HCT116 (cell line): Measurements from ENCODE around the gene LRP1B. TPM values are rescaled to one million over a fixed set of nuclear protein-coding genes. Genes with fewer than 3 reads are reported as not detected.

Source experiments
- ATAC-seq: fragments of 200-7000 bp; cut with Tn5 transposase; 2 replicates; pipeline ENCODE4 v1.9.1; 2020; ENCODE audit warnings: mild to moderate bottlenecking, moderate library complexity
- BruUV-seq: library from RNA; stranded (reverse); fragments of 400-500 nt; replicated peaks from 2 replicates; lab custom pipeline; 2021; lab: Mats Ljungman, UMichigan
- CTCF ChIA-PET: fragments of 300-600 bp; sonication (Branson Sonifier 250); formaldehyde crosslinking; loops from one replicate; lab custom pipeline; 2021; ENCODE audit warnings: antibody characterized with exemption; lab: Charles Lee
- POLR2A ChIA-PET: fragments of 300-600, 350-600 bp; sonication (Branson Sonifier 250); formaldehyde crosslinking; loops from one replicate; lab custom pipeline; 2021; ENCODE audit warnings: antibody characterized with exemption; lab: Charles Lee
- RAD21 ChIA-PET, 2 experiments: fragments of 300-600 bp; sonication (Branson Sonifier 250); formaldehyde crosslinking; loops; one replicate each; lab custom pipeline; 2023; ENCODE audit warnings: low total read pairs in 2 of 2; ENCODE audit not compliant: uncharacterized antibody in 2 of 2, unreplicated experiment in 2 of 2, low non-redundant PET in 1 of 2; lab: Charles Lee
- DNase-seq: peaks from one replicate; pipeline ENCODE4 v3.0.0-alpha.2; 2010; ENCODE audit warnings: low read depth, low spot score
- H2AFZ ChIP-seq: fragments of 200-600 bp; shearing (Covaris generic), sonication (generic); 2 replicates; pipeline ENCODE4 v1.6.1; 2017; ENCODE audit warnings: low read depth, mixed run types, mixed read lengths, antibody characterized with exemption, low read length; ENCODE audit not compliant: poor library complexity, severe bottlenecking
- H3K27ac ChIP-seq: 2 replicates; pipeline ENCODE4 v1.5.1; 2012; ENCODE audit warnings: low read depth, low read length
- H3K27me3 ChIP-seq: fragments of 200-600 bp; sonication (generic); 2 replicates; pipeline ENCODE4 v1.6.1; 2016; ENCODE audit warnings: mixed run types, low read length, mixed read lengths; ENCODE audit not compliant: insufficient read depth
- H3K36me3 ChIP-seq, 2 experiments: fragments of 200-500 bp in 1 of 2; fragments of 200-600 bp in 1 of 2; sonication (Bioruptor generic) in 1 of 2; sonication (generic) in 1 of 2; 2 replicates each; pipeline versions ENCODE4 v1.5.1 to v1.6.1; 2014 to 2016; ENCODE audit warnings: low read length in 2 of 2, inconsistent platforms in 1 of 2, mixed read lengths in 1 of 2, mixed run types in 1 of 2; ENCODE audit not compliant: insufficient read depth in 2 of 2, control insufficient read depth in 1 of 2
- H3K4me1 ChIP-seq, 2 experiments: fragments of 200-600 bp in 1 of 2; sonication (generic) in 1 of 2; 2 replicates each; pipeline versions ENCODE4 v1.5.1 to v1.6.1; 2012 to 2017; ENCODE audit warnings: low read length in 2 of 2, inconsistent platforms in 1 of 2, mild to moderate bottlenecking in 1 of 2, mixed read lengths in 1 of 2, mixed run types in 1 of 2, moderate library complexity in 1 of 2; ENCODE audit not compliant: insufficient read depth in 2 of 2, control insufficient read depth in 1 of 2
- H3K4me2 ChIP-seq: fragments of 200-600 bp; sonication (generic); 2 replicates; pipeline ENCODE4 v1.6.1; 2017; ENCODE audit warnings: mixed run types, low read length, mixed read lengths
- H3K4me3 ChIP-seq, 2 experiments: fragments of 200-600 bp in 1 of 2; sonication (generic) in 1 of 2; replicated peaks in 1 of 2; 2 replicates each; pipeline ENCODE4 v1.5.1; 2011 to 2016; ENCODE audit warnings: low read length in 2 of 2, control low read depth in 1 of 2, low read depth in 1 of 2, mild to moderate bottlenecking in 1 of 2, mixed read lengths in 1 of 2, mixed run types in 1 of 2
- H3K79me2 ChIP-seq: fragments of 200-600 bp; sonication (generic); 2 replicates; pipeline ENCODE4 v1.6.1; 2017; ENCODE audit warnings: mild to moderate bottlenecking, mixed run types, low read length, moderate library complexity, mixed read lengths; ENCODE audit not compliant: insufficient read depth
- H3K9ac ChIP-seq: fragments of 200-600 bp; sonication (generic); 2 replicates; pipeline ENCODE4 v1.6.1; 2016; ENCODE audit warnings: low read length, mixed read lengths
- H3K9me2 ChIP-seq: fragments of 200-600 bp; sonication (generic), shearing (Covaris generic); 2 replicates; pipeline ENCODE4 v1.6.1; 2017; ENCODE audit warnings: mixed run types, mild to moderate bottlenecking, moderate library complexity; ENCODE audit not compliant: insufficient read depth
- H3K9me3 ChIP-seq, 2 experiments: fragments of 200-500 bp in 1 of 2; fragments of 200-600 bp in 1 of 2; sonication (Bioruptor generic) in 1 of 2; sonication (generic) in 1 of 2; 2 replicates each; pipeline ENCODE4 v1.6.1; 2014 to 2017; ENCODE audit warnings: low read length in 2 of 2, mixed read lengths in 2 of 2, inconsistent platforms in 1 of 2, low read depth in 1 of 2, mild to moderate bottlenecking in 1 of 2, mixed run types in 1 of 2, moderate library complexity in 1 of 2; ENCODE audit not compliant: control insufficient read depth in 1 of 2, insufficient read depth in 1 of 2
- H4K20me1 ChIP-seq: fragments of 200-600 bp; sonication (generic), shearing (Covaris generic); 2 replicates; pipeline ENCODE4 v1.6.1; 2017; ENCODE audit warnings: mixed run types, mild to moderate bottlenecking, moderate library complexity; ENCODE audit not compliant: insufficient read depth
- ATF3 ChIP-seq: IDR thresholded peaks from 2 replicates; pipeline ENCODE4 v1.6.1; 2012
- CBX3 ChIP-seq: IDR thresholded peaks from 2 replicates; pipeline ENCODE4 v1.6.1; 2012; ENCODE audit warnings: low read depth
- CEBPB ChIP-seq: IDR thresholded peaks from 2 replicates; pipeline ENCODE4 v1.6.1; 2012; ENCODE audit warnings: low read depth
- CTCF ChIP-seq, 3 experiments: fragments of 200-600 bp in 1 of 3; sonication (generic) in 1 of 3; IDR thresholded peaks in 2 of 3; conservative IDR thresholded peaks in 1 of 3; 2 replicates each; pipeline ENCODE4 v1.5.1; 2012 to 2017; ENCODE audit warnings: low read depth in 2 of 3, low read length in 2 of 3, antibody characterized with exemption in 1 of 3, borderline replicate concordance in 1 of 3, control low read depth in 1 of 3, mild to moderate bottlenecking in 1 of 3, mixed read lengths in 1 of 3, mixed run types in 1 of 3, moderate library complexity in 1 of 3; ENCODE audit not compliant: insufficient read depth in 1 of 3
- EGR1 ChIP-seq: IDR thresholded peaks from 2 replicates; pipeline ENCODE4 v1.6.1; 2012; ENCODE audit warnings: low read depth
- ELF1 ChIP-seq: IDR thresholded peaks from 2 replicates; pipeline ENCODE4 v1.6.1; 2012; ENCODE audit warnings: low read depth, borderline replicate concordance
- EZH2 ChIP-seq: fragments of 200-600 bp; sonication (generic); IDR thresholded peaks from 2 replicates; pipeline ENCODE4 v1.6.1; 2017; ENCODE audit warnings: antibody characterized with exemption, mixed run types
- EZH2phosphoT487 ChIP-seq: fragments of 200-600 bp; IDR thresholded peaks from 2 replicates; pipeline ENCODE4 v1.6.1; 2018; ENCODE audit warnings: antibody characterized with exemption, borderline replicate concordance
- FOSL1 ChIP-seq: IDR thresholded peaks from 2 replicates; pipeline ENCODE4 v1.6.1; 2012; ENCODE audit warnings: low read depth
- JUND ChIP-seq: IDR thresholded peaks from 2 replicates; pipeline ENCODE4 v1.6.1; 2012
- POLR2A ChIP-seq: IDR thresholded peaks from 2 replicates; pipeline ENCODE4 v1.7.0; 2011; ENCODE audit warnings: borderline replicate concordance; ENCODE audit not compliant: insufficient read depth, insufficient read length; ENCODE audit errors: extremely low read depth
- POLR2AphosphoS5 ChIP-seq: IDR thresholded peaks from 2 replicates; pipeline ENCODE4 v1.6.1; 2011; ENCODE audit warnings: mild to moderate bottlenecking, low read depth, low read length, moderate library complexity
- RAD21 ChIP-seq: IDR thresholded peaks from 2 replicates; pipeline ENCODE4 v1.6.1; 2012; ENCODE audit warnings: low read depth, mild to moderate bottlenecking
- REST ChIP-seq: IDR thresholded peaks from 2 replicates; pipeline ENCODE4 v1.6.1; 2012; ENCODE audit warnings: low read depth
- SP1 ChIP-seq: IDR thresholded peaks from 2 replicates; pipeline ENCODE4 v1.6.1; 2012; ENCODE audit warnings: low read depth
- ZFX ChIP-seq: fragments of 450-650 bp; IDR thresholded peaks from 2 replicates; pipeline ENCODE4 v1.6.1; 2017
- ZNF274 ChIP-seq: fragments of 200-500 bp; sonication (Bioruptor generic); IDR thresholded peaks from 2 replicates; pipeline ENCODE4 v1.6.1; 2014; ENCODE audit warnings: mild to moderate bottlenecking, low read depth, low read length, inconsistent platforms
- intact Hi-C: fragments of 100-400 bp; cut with micrococcal nuclease; formaldehyde crosslinking; loops from 2 replicates; pipeline ENCODE4 v1.10.0; 2022
- total RNA-seq: library from RNA; stranded (reverse); gene quantifications from one replicate; pipeline ENCODE4 v1.2.1, GENCODE V29; 2021; ENCODE audit not compliant: unreplicated experiment
- TF ChIP-seq, protein P1 (sequence below): IDR thresholded peaks from 2 replicates; pipeline ENCODE4 v1.6.1; 2012

The LRP1B gene
- total RNA-seq, 1 experiment from 2014 or later, result 0.34 TPM

- no peak for TF ChIP-seq CEBPB
Measured at GRCh38 chr2:141055531-141055930, 1075.3 kb downstream of the LRP1B start (continued).

DNA sequence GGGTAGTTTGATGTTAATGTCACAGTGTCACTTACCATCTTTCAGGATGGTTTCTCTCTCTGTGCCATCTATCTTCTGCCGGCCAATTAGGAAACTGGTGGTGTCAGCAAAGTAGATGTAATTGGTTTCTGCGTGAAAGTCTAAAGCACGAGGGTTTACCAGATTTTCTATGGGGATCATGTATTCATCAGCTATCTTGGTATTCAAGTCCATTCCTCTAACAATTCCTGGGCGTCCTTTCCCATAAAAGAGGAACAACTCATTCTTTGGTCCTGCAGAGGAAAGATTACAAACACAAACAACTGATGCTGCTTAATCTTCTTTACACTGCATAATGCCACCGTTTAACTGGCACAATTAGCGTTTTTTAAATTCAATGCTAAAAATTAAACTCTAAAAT lies 1081.9 kb downstream of the LRP1B start:
- Histone ChIP-seq H3K27ac (no peak overlapping the region), H4K20me1 (no peaks in the 10 kb centered on the region), H3K4me1 (no peaks in the 10 kb centered on the region), H3K36me3 (no peaks in the 10 kb centered on the region), H3K27me3 (no peaks in the 10 kb centered on the region), H2AFZ (no peak overlapping the region), H3K9me3 (no peaks in the 10 kb centered on the region), H3K79me2 (no peaks in the 10 kb centered on the region), H3K9me2 (no peaks in the 10 kb centered on the region), H3K4me3 (no peak overlapping the region), H3K9ac (no peak overlapping the region), H3K4me2 (no peak overlapping the region)
- intact Hi-C loops, result no loop called here
- TF ChIP-seq EZH2phosphoT487 (no peak), SP1 (no peak), ZNF274 (no peak), REST (no peak), ATF3 (no peak), ZFX (no peak), CBX3 (no peak), FOSL1 (no peak), ELF1 (no peak), JUND (no peak), RAD21 (no peak), POLR2AphosphoS5 (no peak), POLR2A (no peak), EZH2 (no peak), EGR1 (no peak), CTCF (IDR thresholded peaks at IDR 0.05 in 2 of 3, conservative IDR thresholded peaks at IDR 0.05 in 1 of 3; ENCODE audit: borderline replicate concordance in 1 of 3, insufficient read depth in 1 of 3, low read depth in 2 of 3, low read length in 2 of 3) (no peak)
- TF ChIP-seq, protein P1, sequence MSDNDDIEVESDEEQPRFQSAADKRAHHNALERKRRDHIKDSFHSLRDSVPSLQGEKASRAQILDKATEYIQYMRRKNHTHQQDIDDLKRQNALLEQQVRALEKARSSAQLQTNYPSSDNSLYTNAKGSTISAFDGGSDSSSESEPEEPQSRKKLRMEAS, result no peak
- no peak for DNase-seq
- no peak for ATAC-seq
- ChIA-PET CTCF (no interaction called here), POLR2A (no interaction called here), RAD21 (no interaction called here)
- BruUV-seq, result no TSS peak
